Keratinocyte (primary cell): Measurements from ENCODE around the gene ASPSCR1.

Experiments used
- CTCF ChIP-seq, 3 experiments: IDR thresholded peaks in 1 of 3; conservative IDR thresholded peaks in 1 of 3; optimal IDR thresholded peaks in 1 of 3; 2 replicates in 2 of 3; 3 replicates in 1 of 3; pipeline versions ENCODE3 to v1.5.1; 2011; ENCODE audit warnings: low read length in 3 of 3, mild to moderate bottlenecking in 3 of 3, moderate library complexity in 2 of 3, control low read depth in 1 of 3, inconsistent platforms in 1 of 3; ENCODE audit not compliant: insufficient read depth in 2 of 3; ENCODE audit errors: extremely low read depth in 1 of 3
- EZH2 ChIP-seq: IDR thresholded peaks from one replicate; pipeline ENCODE4 v1.6.1; 2012; ENCODE audit warnings: inconsistent platforms, mild to moderate bottlenecking, low read length, moderate library complexity

GRCh38 chr17:82017612-82018151 lies 40.3 kb downstream of the ASPSCR1 start:
- TF ChIP-seq CTCF (optimal IDR thresholded peaks at IDR 0.05 in 1 of 3, IDR thresholded peaks at IDR 0.05 in 1 of 3, conservative IDR thresholded peaks at IDR 0.05 in 1 of 3; ENCODE audit: extremely low read depth in 1 of 3, insufficient read depth in 2 of 3, low read length in 3 of 3) (no peak), EZH2 (no peak)
